Activated CD4-positive, alpha-beta T cell treated with anti-CD3 and anti-CD28 coated beads, Interleukin-2, Interleukin-4, amounts not matched to agents 100 ng/mL and 50 ng/mL, durations not matched to agents 16 hours and 8 hours (primary cell): ENCODE results near the gene ASPHD2.
"Not testable (repeated sequence)": the region's sequence is repeated elsewhere in the genome, so short reads cannot be mapped to it uniquely, and the experiment has no call there.

ENCODE experiments used
- DNase-seq: peaks from one replicate; pipeline ENCODE4 v3.0.0-alpha.2; 2020; ENCODE audit warnings: low spot score

ASPHD2 gene, protein sequence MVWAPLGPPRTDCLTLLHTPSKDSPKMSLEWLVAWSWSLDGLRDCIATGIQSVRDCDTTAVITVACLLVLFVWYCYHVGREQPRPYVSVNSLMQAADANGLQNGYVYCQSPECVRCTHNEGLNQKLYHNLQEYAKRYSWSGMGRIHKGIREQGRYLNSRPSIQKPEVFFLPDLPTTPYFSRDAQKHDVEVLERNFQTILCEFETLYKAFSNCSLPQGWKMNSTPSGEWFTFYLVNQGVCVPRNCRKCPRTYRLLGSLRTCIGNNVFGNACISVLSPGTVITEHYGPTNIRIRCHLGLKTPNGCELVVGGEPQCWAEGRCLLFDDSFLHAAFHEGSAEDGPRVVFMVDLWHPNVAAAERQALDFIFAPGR

DNA sequence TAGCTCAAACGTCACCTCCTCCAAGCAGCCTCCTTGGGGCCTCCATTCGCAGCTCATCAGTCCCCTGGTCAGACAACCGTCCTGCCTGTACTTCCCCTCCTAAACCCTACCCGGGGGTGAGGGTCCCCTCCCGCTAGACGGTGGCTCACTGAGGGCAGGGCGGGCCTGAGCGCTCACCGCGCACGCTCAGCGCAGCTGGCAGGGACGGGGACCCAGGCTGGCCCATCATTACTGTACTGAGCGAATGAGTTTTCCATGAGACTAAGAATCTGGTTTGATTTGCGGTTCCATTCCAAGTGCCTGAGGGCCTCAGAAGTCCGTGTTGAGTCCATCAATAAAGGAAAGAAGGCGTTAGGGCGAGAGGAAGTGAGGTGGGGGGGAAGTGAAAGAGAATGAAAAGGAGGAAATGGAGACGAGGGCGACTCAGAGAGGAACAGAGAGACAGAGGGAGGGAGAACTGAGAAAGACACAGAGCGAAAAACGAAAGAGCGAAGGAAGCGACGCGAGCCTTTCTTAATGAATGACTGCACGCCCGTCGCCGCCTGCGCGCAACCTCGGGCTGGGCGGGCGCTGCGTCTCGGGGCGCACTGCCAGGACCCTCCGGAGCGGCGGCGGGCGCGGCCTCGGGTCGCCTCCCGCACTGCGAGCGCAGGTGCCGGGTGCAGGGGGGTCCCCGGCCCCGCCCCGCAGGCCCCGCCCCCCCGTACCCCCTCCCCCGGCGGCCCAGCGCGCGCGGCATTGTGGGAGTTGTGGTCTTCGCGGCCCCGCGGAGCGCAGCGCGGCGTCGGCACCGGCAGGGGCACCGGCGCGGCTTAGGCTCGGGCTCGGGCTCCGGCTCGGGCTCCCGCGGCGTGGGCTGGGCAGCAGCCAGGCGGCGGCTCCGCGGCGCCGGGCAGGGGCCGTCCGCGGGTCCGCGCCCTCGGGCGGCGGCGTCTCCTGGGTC lies at the start of gene ASPHD2:
TSS of gene ASPHD2 (plus strand) at position 746 of the 943 bp plus-strand sequence. CDS start 4,356 bp downstream, outside the sequence.
- DNase-seq = peak; percentile 83

DNA sequence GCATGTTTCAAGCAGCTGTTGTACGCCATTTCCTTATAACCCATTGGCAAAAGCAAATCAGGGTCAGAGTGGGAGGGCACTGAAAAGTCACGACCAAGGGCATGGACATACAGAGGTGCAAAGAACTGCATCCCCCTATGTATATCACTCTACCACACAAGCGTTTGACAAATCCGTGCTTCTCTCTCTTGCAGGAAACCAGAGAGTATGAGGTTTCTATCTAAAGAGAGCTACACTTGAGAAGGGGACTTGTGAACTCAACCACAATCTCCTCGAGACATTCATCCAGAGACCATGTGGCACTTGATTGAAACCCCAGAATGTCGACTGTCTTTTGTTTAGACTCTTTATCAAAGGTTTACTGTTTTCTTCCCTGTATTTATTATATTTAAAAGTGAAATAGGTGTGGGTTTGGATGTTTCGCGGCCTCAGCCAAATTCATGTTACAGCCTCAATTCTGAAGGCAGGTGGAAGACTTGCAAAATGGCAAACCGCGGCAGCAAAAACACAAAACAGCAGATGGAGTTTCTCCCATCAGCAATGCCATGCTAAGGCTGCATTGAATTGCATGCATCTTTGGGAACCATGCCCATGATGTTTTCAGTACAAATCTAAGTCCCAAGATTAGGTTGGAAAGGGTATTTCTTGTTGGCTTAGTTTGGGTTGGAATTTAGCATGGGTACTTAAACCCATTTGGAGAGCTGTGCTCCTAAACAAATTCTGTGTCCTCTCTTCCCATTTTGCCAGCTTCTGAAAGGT lies 48.8 kb upstream of the ASPHD2 start:
- no peak for DNase-seq

DNA sequence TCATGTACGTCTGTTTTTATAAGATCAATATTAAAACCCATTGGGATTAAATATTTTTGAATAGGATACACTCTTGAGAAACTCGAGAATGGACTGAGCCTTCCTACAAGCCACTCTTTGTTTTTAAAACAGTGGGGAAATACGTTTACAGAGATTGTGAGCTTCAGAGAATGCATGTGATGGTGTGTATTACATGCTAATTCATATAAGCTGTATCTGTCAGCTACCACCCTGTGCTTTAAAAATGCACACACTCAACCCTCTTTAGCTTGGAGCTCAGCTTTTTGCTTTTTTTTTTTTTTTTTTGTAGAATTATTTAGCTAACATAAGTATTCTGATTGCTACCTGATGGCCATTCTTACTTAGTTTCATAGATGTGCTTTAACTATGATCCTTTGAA lies 46.3 kb upstream of the ASPHD2 start:
- DNase-seq = no peak

DNA sequence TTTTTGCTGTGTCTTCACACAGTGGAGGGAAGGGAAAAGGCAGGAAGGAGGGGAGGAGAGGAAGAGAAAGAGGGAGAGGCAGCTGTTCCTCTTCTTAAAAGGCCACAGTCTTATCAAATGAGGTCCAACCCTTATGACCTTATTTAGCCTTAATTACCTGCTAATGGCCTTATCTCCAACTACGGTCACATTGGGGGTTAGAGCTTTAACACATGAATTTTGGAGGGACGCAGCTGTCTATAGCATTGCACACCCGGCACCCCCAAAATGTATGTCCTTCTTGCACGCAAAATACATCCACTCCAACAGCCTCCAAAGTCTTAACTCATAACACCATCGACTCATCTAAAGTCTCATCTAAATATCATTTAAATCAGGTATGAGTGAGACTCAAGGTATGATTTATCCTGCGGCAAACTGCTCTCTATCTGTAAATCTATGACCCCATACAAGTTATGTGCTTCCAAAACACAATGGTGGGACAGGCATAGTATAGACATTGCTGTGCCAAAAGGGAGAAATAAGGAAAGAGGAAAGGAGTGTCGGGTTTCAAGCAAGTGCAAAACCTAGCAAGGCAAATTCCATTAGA lies 45.0 kb upstream of the ASPHD2 start:
- no peak for DNase-seq

DNA sequence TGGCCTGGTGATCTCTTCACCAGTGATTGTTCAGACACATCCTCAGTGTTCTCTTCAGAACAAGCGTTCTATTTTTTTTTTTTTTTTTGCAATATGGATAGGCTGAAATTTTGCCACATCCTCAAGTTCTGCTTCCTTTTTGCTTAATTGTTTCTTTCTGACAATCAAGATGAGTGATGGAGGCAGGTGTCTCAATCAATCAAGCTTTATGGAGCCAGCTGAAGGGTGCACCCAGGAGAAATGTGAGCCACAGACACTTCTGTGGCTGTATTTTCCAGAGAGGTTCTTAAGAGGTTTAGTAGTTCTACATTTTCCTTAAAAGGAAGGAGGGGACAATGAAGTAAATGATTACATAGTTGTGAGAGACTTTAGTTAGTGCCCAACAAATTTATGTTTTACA lies 43.9 kb upstream of the ASPHD2 start:
- no peak for DNase-seq

DNA sequence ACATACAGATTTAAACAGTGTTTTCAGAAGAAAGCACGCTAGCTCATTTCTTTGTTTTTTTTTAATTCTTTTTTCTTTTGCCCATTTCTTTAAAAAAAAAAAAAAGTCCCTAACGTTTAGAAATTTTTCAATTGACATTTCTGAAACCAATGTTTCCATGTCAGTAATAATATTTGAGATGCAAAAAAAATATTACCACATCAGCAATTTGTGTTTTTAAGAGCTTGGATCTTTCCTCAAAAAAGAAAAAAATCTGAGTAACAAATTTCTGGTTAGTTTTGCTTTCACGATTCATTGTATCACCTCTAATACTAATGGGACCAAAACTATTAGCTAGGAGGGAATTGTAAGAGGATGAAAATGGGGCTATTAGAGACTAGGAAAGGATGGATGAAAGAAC lies 39.9 kb upstream of the ASPHD2 start:
- DNase-seq = no peak

DNA sequence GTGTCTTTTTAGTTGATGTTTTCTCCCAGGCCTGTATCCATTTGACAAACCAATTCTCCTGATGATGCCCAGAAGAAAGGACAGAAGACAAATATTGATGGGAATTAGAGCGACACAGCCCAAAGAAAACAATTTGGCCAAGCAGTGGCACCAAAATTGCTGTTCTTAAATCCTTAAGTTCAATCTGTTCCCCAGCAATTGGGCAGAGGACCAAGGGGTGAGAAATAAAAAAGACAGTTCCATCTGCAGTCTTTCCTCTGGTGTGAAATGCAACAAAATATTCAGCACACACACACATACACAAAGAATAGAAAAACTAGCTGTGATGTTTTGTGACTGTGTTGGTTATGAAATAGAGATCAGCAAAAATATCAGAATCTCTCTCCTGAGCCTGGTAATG lies 38.0 kb upstream of the ASPHD2 start:
- DNase-seq = no peak

DNA sequence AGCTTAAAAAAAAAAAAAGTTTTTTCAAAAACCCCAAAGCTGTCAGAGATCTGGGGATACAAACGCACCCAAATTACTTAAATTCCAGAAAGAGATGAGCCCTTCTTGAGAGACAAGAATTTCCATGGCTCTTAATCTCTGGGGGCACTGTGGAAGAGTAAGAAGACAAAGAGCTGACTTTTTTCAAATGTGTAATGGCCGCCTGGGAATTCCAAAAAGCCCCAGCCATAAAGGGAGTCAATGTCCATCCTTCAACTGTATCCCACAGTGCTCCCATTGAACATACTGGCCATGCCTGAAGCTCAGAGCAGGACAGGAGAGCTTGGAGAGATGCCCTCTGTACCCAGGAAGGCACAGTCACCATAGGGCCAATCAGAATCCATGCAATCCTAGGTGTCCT lies 37.4 kb upstream of the ASPHD2 start:
- DNase-seq = no peak

DNA sequence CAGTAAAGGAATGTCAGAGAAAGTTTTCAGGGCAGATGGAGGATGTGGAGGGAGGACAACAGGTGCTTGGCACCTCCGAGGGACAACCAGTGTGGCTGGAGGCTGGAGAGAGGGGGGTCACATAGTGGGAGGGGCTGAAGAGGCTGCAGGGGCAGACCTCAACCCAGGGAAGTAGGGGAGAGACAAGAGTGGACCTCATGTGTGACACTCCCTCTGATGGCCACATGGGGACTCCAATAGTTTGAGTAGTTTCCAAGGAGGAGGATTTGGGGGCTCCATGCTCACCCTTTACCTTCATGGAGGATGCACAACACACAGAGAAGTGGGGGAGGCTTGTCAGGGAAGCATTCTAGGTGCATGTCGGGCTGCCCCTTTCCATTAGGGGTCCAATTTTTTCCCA lies 35.1 kb upstream of the ASPHD2 start:
- DNase-seq = no peak

DNA sequence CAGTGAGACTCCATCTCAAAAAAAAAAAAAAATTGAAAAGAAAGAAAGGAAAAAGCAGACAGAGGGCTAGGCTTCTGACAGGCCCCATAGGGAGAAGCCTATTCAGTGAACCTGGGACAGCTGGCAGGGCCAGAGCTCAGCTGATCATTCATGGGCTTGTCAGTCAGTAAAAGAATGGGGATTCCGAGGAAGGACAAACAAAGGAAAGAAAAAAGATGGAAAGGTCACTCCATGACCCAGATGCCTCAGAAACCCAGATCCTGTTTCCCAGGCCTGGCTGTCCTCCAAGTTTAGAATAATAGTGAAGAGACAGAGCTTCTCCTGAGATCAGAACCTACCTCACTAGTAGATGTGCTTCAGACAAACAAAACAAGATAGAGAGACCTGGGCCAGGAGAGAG lies 34.3 kb upstream of the ASPHD2 start:
- no peak for DNase-seq

DNA sequence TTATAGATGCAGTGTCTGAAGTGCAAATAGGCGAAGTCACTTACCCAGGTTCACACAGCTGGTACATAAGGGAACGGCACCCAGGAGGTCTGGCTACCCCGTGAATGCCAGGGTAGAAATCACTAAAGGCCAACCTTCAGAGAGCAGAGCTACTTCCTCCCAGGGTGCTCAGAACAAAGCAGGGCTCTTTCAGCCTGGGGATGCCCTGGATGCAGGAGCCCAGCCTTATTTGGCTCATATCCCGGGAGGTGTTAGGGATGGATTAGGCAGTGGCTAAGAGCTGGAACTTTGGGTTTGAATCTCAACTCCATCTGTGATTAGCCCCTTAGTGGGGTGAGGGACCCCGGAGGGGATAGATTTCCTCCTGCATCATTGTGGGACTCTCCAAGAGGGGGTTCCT lies 33.1 kb upstream of the ASPHD2 start:
- no peak for DNase-seq

DNA sequence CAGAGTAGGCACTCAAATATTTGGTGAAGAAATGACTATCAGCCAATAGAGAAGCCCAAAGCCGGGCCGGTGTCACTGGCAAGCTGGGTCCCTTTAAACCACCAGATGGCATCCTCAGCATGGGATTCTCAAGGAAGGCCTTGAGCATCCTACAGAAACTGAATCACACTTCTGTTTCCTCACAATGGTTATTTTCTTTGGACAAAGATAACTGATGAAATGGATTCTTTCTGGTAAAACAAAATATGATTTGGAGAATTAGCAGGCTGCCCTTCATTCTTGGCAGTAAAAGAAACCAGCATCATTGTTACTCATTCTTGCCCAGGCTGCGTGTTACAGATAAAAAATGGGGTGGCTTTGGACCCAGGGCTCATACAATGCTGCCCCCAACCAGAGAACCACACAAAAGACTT lies 30.3 kb upstream of the ASPHD2 start:
- peak; percentile 68 for DNase-seq

DNA sequence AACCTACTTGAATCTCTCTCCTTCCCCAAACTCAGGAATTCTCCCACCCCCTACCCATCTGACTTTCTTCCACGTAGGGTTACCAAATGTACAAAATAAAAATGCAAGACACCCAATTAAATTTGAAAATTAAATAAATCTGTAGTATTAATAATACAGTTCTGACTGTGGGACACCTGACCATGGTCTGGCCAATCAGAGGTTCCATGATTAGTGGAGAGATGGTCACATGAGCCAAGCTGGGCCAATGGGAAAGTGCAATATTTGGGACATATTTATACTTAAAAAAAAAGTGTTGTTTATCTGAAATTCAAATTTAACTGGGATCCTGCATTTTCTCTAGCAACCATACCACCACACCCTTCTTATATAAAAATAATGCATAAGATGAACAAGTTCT lies 29.8 kb upstream of the ASPHD2 start:
- no peak for DNase-seq

DNA sequence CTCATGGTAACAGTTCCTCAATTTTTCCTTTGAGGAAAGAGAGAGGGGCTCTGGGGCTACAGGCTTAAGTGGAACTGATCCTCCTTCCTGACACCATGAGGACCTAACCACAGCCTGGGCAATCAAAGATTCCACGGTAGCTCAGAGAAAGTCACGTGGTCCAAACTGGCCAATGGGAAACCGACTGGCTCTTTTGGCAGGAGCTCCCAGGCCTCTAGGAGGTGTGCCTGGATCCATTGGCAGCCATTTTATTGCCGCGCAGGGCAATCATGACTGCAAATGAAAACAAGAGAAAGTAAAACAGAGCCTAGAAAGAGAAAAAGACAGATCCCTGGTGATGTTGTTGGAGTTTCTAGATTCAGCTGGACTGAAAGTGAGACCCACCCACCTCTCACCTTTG lies 27.3 kb upstream of the ASPHD2 start:
- no peak for DNase-seq

DNA sequence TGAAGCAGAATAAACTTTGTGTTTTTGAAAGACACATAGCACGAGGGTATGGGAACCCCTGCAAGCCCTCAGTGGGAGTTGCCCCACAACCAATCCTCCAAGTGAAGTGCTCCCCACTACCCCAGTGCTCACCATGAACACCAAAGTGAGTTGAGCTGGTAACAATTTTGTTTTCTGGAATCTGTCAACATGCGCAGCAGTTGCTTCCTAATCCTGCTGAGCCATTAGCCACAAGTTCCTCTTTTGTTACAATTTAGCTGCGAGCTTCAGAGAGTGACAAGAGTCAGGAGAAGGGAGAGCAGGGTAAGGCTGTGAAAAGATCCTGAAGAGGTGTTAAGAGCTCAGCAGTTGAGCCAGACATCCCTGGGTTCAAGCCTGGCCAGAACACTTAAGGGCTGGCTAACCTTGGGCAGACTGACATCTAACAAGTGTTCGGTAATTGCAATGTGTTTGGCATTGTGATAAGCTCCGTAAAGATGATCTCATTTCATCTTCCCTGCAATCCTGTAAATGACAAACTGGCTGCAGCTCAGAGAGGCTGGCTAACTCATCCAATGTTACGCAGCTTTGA lies 24.1 kb upstream of the ASPHD2 start:
- DNase-seq = no peak

DNA sequence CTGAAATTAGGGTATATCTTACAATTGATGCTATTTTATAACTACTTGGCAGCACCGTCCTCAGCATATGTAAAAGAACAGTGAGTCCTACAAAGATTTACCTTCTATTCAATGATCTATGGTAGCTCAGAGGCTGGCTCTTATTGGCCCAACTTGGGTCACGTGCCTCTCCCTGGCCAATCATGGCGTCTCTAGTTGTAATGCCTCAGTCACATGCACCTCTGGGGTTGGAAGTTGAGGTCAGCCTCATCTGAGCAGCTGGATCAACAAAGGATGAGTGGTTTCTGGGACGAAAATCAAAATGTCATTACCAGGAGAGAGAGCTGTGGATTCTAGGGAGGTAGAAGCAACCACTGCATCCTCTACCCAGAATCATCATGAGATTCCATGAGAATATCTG lies 22.9 kb upstream of the ASPHD2 start:
- DNase-seq = no peak

DNA sequence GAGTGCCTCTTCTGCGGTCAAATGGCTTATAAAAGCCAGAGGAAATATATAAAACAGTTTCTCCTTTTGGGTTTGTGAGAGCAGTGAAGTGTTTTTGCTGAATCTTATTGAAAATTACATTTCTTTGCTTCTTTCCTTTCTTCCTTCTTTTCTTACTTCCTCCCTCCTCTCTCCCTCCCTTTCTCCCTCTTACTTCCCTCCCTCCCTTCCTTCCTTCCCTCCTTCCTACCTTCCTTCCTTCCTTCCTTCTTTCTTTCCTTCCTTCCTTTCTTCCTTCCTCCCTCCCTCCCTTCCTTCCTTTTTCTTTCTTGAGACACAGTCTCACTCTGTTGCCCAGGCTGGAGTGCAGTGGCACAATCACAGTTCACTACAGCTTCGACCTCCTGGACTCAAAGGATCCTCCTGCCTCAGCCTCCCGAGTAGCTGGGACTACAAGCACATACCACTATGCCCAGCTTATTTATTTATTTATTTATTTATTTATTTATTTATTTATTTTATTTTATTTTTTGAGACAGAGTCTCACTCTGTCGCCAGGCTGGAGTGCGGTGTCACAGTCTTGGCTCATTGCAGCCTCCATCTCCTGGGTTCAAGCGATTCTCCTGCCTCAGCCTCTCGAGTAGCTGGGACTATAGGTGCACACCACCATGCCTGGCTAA lies 20.4 kb upstream of the ASPHD2 start:
- DNase-seq = not testable (repeated sequence)

DNA sequence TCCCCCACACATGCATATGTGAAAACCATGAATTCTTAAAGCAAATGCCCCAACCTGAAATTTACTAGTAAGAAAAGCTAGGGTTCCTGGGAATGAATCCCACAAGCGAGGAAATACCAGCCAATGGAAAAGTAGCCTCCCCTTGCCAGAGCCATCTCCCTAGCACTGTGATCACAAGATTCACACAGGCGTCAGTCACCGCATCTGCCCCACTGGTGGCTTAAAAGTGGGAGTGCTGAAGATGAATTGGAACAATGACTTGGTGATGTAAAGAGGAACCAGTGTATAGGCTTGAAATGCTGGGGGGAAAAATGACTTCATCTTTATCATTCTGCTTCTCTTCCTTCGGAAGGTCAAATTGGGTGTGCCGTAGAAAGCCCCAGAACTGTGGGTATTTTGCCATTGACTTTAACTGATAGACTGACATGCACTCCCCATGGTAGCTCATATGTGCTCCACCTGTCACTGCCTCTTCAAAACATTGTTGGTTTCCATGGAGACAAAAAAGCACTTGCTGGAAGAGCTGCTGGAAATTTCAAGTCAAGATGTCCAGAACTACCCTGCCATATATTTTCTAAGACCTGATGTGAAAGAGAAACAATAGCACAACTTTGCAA lies 19.2 kb upstream of the ASPHD2 start:
- no peak for DNase-seq

DNA sequence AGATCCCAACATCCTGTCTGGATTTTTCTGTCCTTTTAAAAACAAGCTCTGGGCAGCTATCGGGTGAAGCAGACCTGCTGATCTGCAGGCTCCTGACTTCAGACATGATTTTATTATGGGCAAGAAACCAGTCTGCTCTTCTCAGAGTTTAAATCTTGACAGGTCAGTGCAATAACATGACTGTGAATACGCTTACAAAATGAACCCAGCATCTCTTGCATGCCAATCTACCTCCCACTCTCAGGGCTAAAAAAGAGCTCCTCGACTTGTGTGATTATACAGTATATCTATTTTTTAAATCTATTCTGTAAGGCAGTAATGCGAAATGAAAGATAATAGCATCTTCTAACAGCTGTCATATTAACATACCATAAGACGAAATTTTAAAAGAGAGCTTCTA lies 18.7 kb upstream of the ASPHD2 start:
- DNase-seq = no peak

DNA sequence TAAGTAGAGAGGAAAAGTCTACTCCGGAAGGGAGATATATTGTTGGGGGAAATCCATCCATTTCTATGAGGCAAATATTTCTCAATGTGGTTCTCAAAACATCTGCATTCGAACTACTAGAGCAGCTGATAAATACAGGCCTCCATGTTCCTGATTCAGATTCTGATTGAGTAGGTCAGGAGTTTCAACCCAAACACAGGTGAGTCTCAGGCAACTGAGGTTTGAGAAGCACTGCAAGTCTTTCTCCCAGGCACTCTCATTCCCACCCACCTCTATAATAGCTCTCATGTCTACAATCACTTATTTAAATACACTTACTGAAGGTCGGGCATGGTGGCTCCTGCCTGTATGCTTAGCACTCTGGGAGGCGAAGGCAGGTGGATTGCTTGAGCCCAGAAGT lies 14.7 kb upstream of the ASPHD2 start:
- no peak for DNase-seq

DNA sequence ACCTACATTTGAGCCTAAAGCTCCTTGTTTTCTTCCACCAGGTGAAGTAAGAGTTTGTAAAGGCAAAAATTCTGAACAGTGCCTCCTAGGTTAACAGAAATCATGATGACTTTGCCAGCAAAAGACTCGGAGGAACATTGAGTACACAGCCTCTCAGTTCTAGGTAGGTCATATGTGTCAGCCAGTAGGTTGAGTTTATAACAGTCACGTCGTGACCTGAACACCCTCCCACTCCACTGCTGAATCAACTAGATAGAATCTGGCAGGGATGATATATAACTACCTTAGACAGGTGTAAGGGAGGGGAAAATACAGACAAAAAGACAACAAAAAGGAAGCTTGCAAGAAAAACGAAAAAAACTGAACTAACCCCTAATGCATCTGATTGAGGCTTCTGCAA lies 12.8 kb upstream of the ASPHD2 start:
- no peak for DNase-seq
